Panc1 (cell line): Measurements from ENCODE around the gene ERC2. TPM values are rescaled to one million over a fixed set of nuclear protein-coding genes. Genes with fewer than 3 reads are reported as not detected.

ENCODE experiments used
- ATAC-seq: fragments of 200-7000 bp; cut with Tn5 transposase; 2 replicates; pipeline ENCODE4 v1.9.1; 2020; ENCODE audit warnings: mild to moderate bottlenecking, moderate library complexity
- BruUV-seq: library from RNA; stranded (reverse); fragments of 400-500 nt; replicated peaks from 2 replicates; lab custom pipeline; 2021; lab: Mats Ljungman, UMichigan
- CTCF ChIA-PET: fragments of 300-600 bp; sonication (Branson Sonifier 250); formaldehyde crosslinking; loops from one replicate; lab custom pipeline; 2022; ENCODE audit warnings: antibody characterized with exemption; lab: Charles Lee
- POLR2A ChIA-PET: fragments of 300-600 bp; sonication (Branson Sonifier 250); formaldehyde crosslinking; loops from one replicate; lab custom pipeline; 2022; ENCODE audit warnings: antibody characterized with exemption; lab: Charles Lee
- DNase-seq: peaks from one replicate; pipeline ENCODE4 v3.0.0-alpha.2; 2010; ENCODE audit warnings: low read depth, low spot score
- H3K27ac ChIP-seq: 2 replicates; pipeline ENCODE4 v1.5.1; 2011; ENCODE audit warnings: mild to moderate bottlenecking, low read length, inconsistent platforms
- H3K27me3 ChIP-seq: fragments of 200-500 bp; sonication (Bioruptor generic); 2 replicates; pipeline ENCODE4 v1.6.0; 2014; ENCODE audit warnings: low read length, inconsistent platforms; ENCODE audit not compliant: control insufficient read depth, insufficient read depth
- H3K36me3 ChIP-seq: fragments of 200-500 bp; sonication (Bioruptor generic); 2 replicates; pipeline ENCODE4 v1.5.1; 2014; ENCODE audit warnings: inconsistent platforms, mild to moderate bottlenecking, low read length, moderate library complexity; ENCODE audit not compliant: control insufficient read depth, insufficient read depth
- H3K4me1 ChIP-seq: 2 replicates; pipeline ENCODE4 v1.5.1; 2011; ENCODE audit warnings: inconsistent platforms, mild to moderate bottlenecking, low read length, moderate library complexity; ENCODE audit not compliant: control insufficient read depth, insufficient read depth
- H3K4me3 ChIP-seq, 2 experiments: 2 replicates each; pipeline ENCODE4 v1.5.1; 2011 to 2012; ENCODE audit warnings: low read depth in 2 of 2, low read length in 2 of 2, mild to moderate bottlenecking in 2 of 2, inconsistent platforms in 1 of 2, moderate library complexity in 1 of 2
- H3K9me3 ChIP-seq: fragments of 200-500 bp; sonication (Bioruptor generic); 2 replicates; pipeline ENCODE4 v1.5.1; 2014; ENCODE audit warnings: low read depth, mild to moderate bottlenecking, inconsistent platforms, low read length, moderate library complexity; ENCODE audit not compliant: control insufficient read depth, insufficient read depth
- CTCF ChIP-seq: fragments of 450-650 bp; IDR thresholded peaks from 2 replicates; pipeline ENCODE4 v1.5.1; 2017; ENCODE audit warnings: mild to moderate bottlenecking
- POLR2AphosphoS5 ChIP-seq: IDR thresholded peaks from 2 replicates; pipeline ENCODE4 v1.6.1; 2012; ENCODE audit warnings: mild to moderate bottlenecking, low read depth, low read length, moderate library complexity
- REST ChIP-seq, 2 experiments: IDR thresholded peaks; 2 replicates each; pipeline ENCODE4 v1.6.1; 2011 to 2012; ENCODE audit warnings: low read depth in 2 of 2, control low read depth in 1 of 2, low read length in 1 of 2, mild to moderate bottlenecking in 1 of 2, moderate library complexity in 1 of 2; ENCODE audit not compliant: insufficient read depth in 1 of 2
- SIN3A ChIP-seq: IDR thresholded peaks from 2 replicates; pipeline ENCODE4 v1.6.1; 2012; ENCODE audit warnings: low read depth, mild to moderate bottlenecking, low read length, moderate library complexity, borderline replicate concordance; ENCODE audit not compliant: insufficient read depth
- TCF7L2 ChIP-seq: IDR thresholded peaks from 2 replicates; pipeline ENCODE4 v1.6.1; 2011; ENCODE audit warnings: mild to moderate bottlenecking, low read depth, low read length, inconsistent platforms
- in situ Hi-C: cut with HindIII; loops from 2 replicates; pipeline ENCODE4 v1.10.0; 2016; ENCODE audit warnings: low sequenced_read_pairs, low pct_unique_long_range_greater_than_20kb
- intact Hi-C: fragments of 100-400 bp; cut with micrococcal nuclease; formaldehyde crosslinking; loops from one replicate; pipeline ENCODE4 v1.10.0; 2022; ENCODE audit not compliant: unreplicated experiment
- total RNA-seq: library from RNA; stranded (reverse); gene quantifications from one replicate; pipeline ENCODE4 v1.2.1, GENCODE V29; 2021; ENCODE audit not compliant: unreplicated experiment

ERC2 gene
- total RNA-seq, 1 experiment from 2014 or later: 0.33 TPM

GRCh38 chr3:55826097-55826496, 642.2 kb downstream of the ERC2 start:
- ChIA-PET POLR2A (no interaction called here), CTCF (no interaction called here)
- H3K27ac ChIP-seq: no peak overlapping the region
- no peaks in the 10 kb centered on the region for H3K27me3 ChIP-seq
- H3K4me3 ChIP-seq: no peak overlapping the region
- H3K4me1 ChIP-seq: no peaks in the 10 kb centered on the region
- H3K9me3 ChIP-seq: no peaks in the 10 kb centered on the region
- TF ChIP-seq REST (IDR thresholded peaks at IDR 0.05; ENCODE audit: insufficient read depth in 1 of 2, low read depth in 2 of 2, low read length in 1 of 2) (no peak), SIN3A (no peak), POLR2AphosphoS5 (no peak), CTCF (no peak), TCF7L2 (no peak)
- BruUV-seq: no TSS peak
- H3K36me3 ChIP-seq: no peaks in the 10 kb centered on the region
- ATAC-seq: no peak
- intact Hi-C loops (no loop called here), in situ Hi-C loops (no loop called here)
- DNase-seq: no peak

- Histone ChIP-seq H3K9me3 (no peaks in the 10 kb centered on the region), H3K27me3 (no peaks in the 10 kb centered on the region), H3K36me3 (no peaks in the 10 kb centered on the region), H3K4me3 (no peak overlapping the region), H3K4me1 (no peaks in the 10 kb centered on the region), H3K27ac (no peak overlapping the region)
- CTCF ChIA-PET: no interaction called here
- POLR2A ChIA-PET: no interaction called here
- in situ Hi-C loops: no loop called here
- intact Hi-C loops: no loop called here
- no TSS peak for BruUV-seq
- no peak for TF ChIP-seq REST (IDR thresholded peaks at IDR 0.05; ENCODE audit: insufficient read depth in 1 of 2, low read depth in 2 of 2, low read length in 1 of 2)
- no peak for TF ChIP-seq POLR2AphosphoS5
- TF ChIP-seq SIN3A: no peak
- no peak for TF ChIP-seq CTCF
- TF ChIP-seq TCF7L2: no peak
- no peak for ATAC-seq
- DNase-seq: no peak
Observed at GRCh38 chr3:55824406-55824805, 643.9 kb downstream of the ERC2 start.
